Smooth muscle cell of the brain vasculature (primary cell): Measurements from ENCODE around the gene ACCSL.

Experiments
- DNase-seq: peaks from one replicate; pipeline ENCODE4 v3.0.0-alpha.2; 2012; ENCODE audit warnings: low read depth, low spot score

ACCSL gene

GRCh38 chr11:44096360-44097185, 48.8 kb downstream of the ACCSL start:
- DNase-seq = no peak

GRCh38 chr11:44097821-44098220, 50.0 kb downstream of the ACCSL start:
- DNase-seq = no peak

- no peak for DNase-seq
These were observed 53.3 kb downstream of the ACCSL start for GRCh38 chr11:44101098-44101497.

GRCh38 chr11:44104481-44105294, 56.9 kb downstream of the ACCSL start:
- no peak for DNase-seq

- DNase-seq = no peak
These were observed 60.5 kb downstream of the ACCSL start for GRCh38 chr11:44108260-44108659.
